HG03575 (cell line): ENCODE results near the gene ETS1.

ENCODE experiments used
- ATAC-seq: cut with Tn5 transposase; IDR thresholded peaks from one replicate; pipeline ENCODE4 v1.9.1; 2021; ENCODE audit not compliant: unreplicated experiment, insufficient number of reproducible peaks, low FRiP score; ENCODE audit errors: extremely low read depth

The ETS1 gene

GRCh38 chr11:128587415-128587814 lies at the start of gene ETS1:
Gene ETS1, minus strand, starts transcription at chr11:128587558. Its CDS starts 14,428 bp downstream, at chr11:128573130.
- no peak for ATAC-seq

- no peak for ATAC-seq
These were observed 47.0 kb upstream of the ETS1 start for GRCh38 chr11:128634395-128634794.

- ATAC-seq = no peak
These were observed 46.1 kb upstream of the ETS1 start for GRCh38 chr11:128633384-128633965.

- ATAC-seq = no peak
These were observed 44.9 kb upstream of the ETS1 start for GRCh38 chr11:128632141-128632791.

- no peak for ATAC-seq
These were observed 43.2 kb upstream of the ETS1 start for GRCh38 chr11:128630367-128631230.

GRCh38 chr11:128629516-128630106 lies 42.3 kb upstream of the ETS1 start:
- ATAC-seq = no peak

GRCh38 chr11:128628686-128629085 lies 41.3 kb upstream of the ETS1 start:
- ATAC-seq = no peak

GRCh38 chr11:128628325-128628673 lies 40.9 kb upstream of the ETS1 start:
- ATAC-seq = no peak

GRCh38 chr11:128627666-128628324 lies 40.4 kb upstream of the ETS1 start:
- ATAC-seq = no peak

GRCh38 chr11:128626913-128627665 lies 39.7 kb upstream of the ETS1 start:
- ATAC-seq = no peak

- no peak for ATAC-seq
These were observed 38.4 kb upstream of the ETS1 start for GRCh38 chr11:128625746-128626145.

- no peak for ATAC-seq
These were observed 38.0 kb upstream of the ETS1 start for GRCh38 chr11:128625326-128625725.

GRCh38 chr11:128624269-128625175 lies 37.2 kb upstream of the ETS1 start:
- ATAC-seq = no peak

- no peak for ATAC-seq
These were observed 35.7 kb upstream of the ETS1 start for GRCh38 chr11:128623091-128623490.

GRCh38 chr11:128621601-128622501 lies 34.5 kb upstream of the ETS1 start:
- ATAC-seq = no peak

GRCh38 chr11:128620309-128621100 lies 33.1 kb upstream of the ETS1 start:
- ATAC-seq = no peak
